ENCODE data around the gene DYTN.

The DYTN gene

GRCh38 chr2:206611736-206612135 is 106.5 kb downstream of the DYTN start:
- no peak for DNase-seq (ENCODE audit: insufficient read length)
- TF ChIP-seq TAF1 (IDR thresholded peaks at IDR 0.05; ENCODE audit: borderline replicate concordance, low read depth, low read length), result no peak
- no peak for TF ChIP-seq POLR2A (IDR thresholded peaks at IDR 0.05; ENCODE audit: low read depth, low read length)
- TF ChIP-seq POLR2AphosphoS5 (IDR thresholded peaks at IDR 0.05; ENCODE audit: low read depth, low read length), result no peak
- FAIRE-seq, result no peak

- no peak for FAIRE-seq
- DNase-seq (ENCODE audit: insufficient read length), result no peak
Measured at GRCh38 chr2:206611191-206611590, 107.0 kb downstream of the DYTN start.

GRCh38 chr2:206610451-206610850 is 107.7 kb downstream of the DYTN start:
- FAIRE-seq (no peak), DNase-seq (ENCODE audit: insufficient read length) (no peak)
- TF ChIP-seq POLR2A (IDR thresholded peaks at IDR 0.05; ENCODE audit: low read depth, low read length) (no peak), TAF1 (IDR thresholded peaks at IDR 0.05; ENCODE audit: borderline replicate concordance, low read depth, low read length) (no peak), POLR2AphosphoS5 (IDR thresholded peaks at IDR 0.05; ENCODE audit: low read depth, low read length) (no peak)

More at GRCh38 chr2:206611191-206611590, 107.0 kb downstream of the DYTN start:
- TF ChIP-seq POLR2AphosphoS5 (IDR thresholded peaks at IDR 0.05; ENCODE audit: low read depth, low read length), result no peak
- TF ChIP-seq POLR2A (IDR thresholded peaks at IDR 0.05; ENCODE audit: low read depth, low read length), result no peak
- TF ChIP-seq TAF1 (IDR thresholded peaks at IDR 0.05; ENCODE audit: borderline replicate concordance, low read depth, low read length), result no peak

- TF ChIP-seq POLR2A (IDR thresholded peaks at IDR 0.05; ENCODE audit: low read depth, low read length) (no peak), POLR2AphosphoS5 (IDR thresholded peaks at IDR 0.05; ENCODE audit: low read depth, low read length) (no peak), TAF1 (IDR thresholded peaks at IDR 0.05; ENCODE audit: borderline replicate concordance, low read depth, low read length) (no peak)
- DNase-seq (ENCODE audit: insufficient read length) (no peak), FAIRE-seq (no peak)
Measured at GRCh38 chr2:206603243-206603642, 115.0 kb downstream of the DYTN start.

All from GM12892 (cell line).